PC-3 (cell line): ENCODE results near the gene LRIF1. TPM values are rescaled to one million over a fixed set of nuclear protein-coding genes. Genes with fewer than 3 reads are reported as not detected.
"Not testable (repeated sequence)": the region's sequence is repeated elsewhere in the genome, so short reads cannot be mapped to it uniquely, and the experiment has no call there.

Experiments used
- ATAC-seq: fragments of 200-7000 bp; cut with Tn5 transposase; 2 replicates; pipeline ENCODE4 v1.9.1; 2020; ENCODE audit warnings: mild to moderate bottlenecking, moderate library complexity
- BruUV-seq: library from RNA; stranded (reverse); fragments of 400-500 nt; replicated peaks from 2 replicates; lab custom pipeline; 2021; lab: Mats Ljungman, UMichigan
- CTCF ChIA-PET: fragments of 300-600 bp; sonication (Branson Sonifier 250); formaldehyde crosslinking; loops from one replicate; lab custom pipeline; 2022; ENCODE audit warnings: antibody characterized with exemption; lab: Charles Lee
- POLR2A ChIA-PET: fragments of 300-600 bp; sonication (Branson Sonifier 250); formaldehyde crosslinking; loops from one replicate; lab custom pipeline; 2022; ENCODE audit warnings: antibody characterized with exemption; ENCODE audit not compliant: unreplicated experiment; lab: Charles Lee
- DNase-seq: peaks from one replicate; pipeline ENCODE4 v3.0.0-alpha.2; 2015
- H2AFZ ChIP-seq: fragments of 300-600 bp; sonication (generic); 2 replicates; pipeline ENCODE4 v1.6.0; 2016; ENCODE audit warnings: antibody characterized with exemption, low read length
- H3F3A ChIP-seq: fragments of 300-600 bp; sonication (generic); one replicate; pipeline ENCODE4 v1.6.0; 2017; ENCODE audit warnings: antibody characterized with exemption, low read length, control low read depth, mild to moderate bottlenecking; ENCODE audit not compliant: unreplicated experiment
- H3K27ac ChIP-seq: fragments of 300-600 bp; sonication (generic); 2 replicates; pipeline ENCODE4 v1.5.1; 2016; ENCODE audit warnings: mild to moderate bottlenecking, low read length
- H3K27me3 ChIP-seq: fragments of 300-600 bp; sonication (generic); 2 replicates; pipeline ENCODE4 v1.6.1; 2016; ENCODE audit warnings: low read length, mixed read lengths
- H3K36me3 ChIP-seq: fragments of 300-600 bp; sonication (generic); 2 replicates; pipeline ENCODE4 v1.6.1; 2016; ENCODE audit warnings: low read depth, mixed run types, low read length, mixed read lengths
- H3K4me1 ChIP-seq: fragments of 300-600 bp; sonication (generic); 2 replicates; pipeline ENCODE4 v1.5.1; 2016; ENCODE audit warnings: low read length; ENCODE audit not compliant: insufficient read depth
- H3K4me2 ChIP-seq: fragments of 300-600 bp; sonication (generic); 2 replicates; pipeline ENCODE4 v1.6.0; 2016; ENCODE audit warnings: low read length
- H3K4me3 ChIP-seq: fragments of 300-600 bp; sonication (generic); 2 replicates; pipeline ENCODE4 v1.5.1; 2016; ENCODE audit warnings: mild to moderate bottlenecking, low read length, mixed read lengths
- H3K79me2 ChIP-seq: fragments of 300-600 bp; sonication (generic); 2 replicates; pipeline ENCODE4 v1.6.1; 2017; ENCODE audit warnings: low read length, mixed read lengths
- H3K9ac ChIP-seq: fragments of 300-600 bp; sonication (generic); 2 replicates; pipeline ENCODE4 v1.6.0; 2016; ENCODE audit warnings: mild to moderate bottlenecking, low read length
- H3K9me2 ChIP-seq: fragments of 300-600 bp; sonication (generic); replicated peaks from 2 replicates; pipeline ENCODE4 v1.6.1; 2016; ENCODE audit warnings: mixed run types, low read length, mixed read lengths
- H3K9me3 ChIP-seq: fragments of 300-600 bp; sonication (generic); 2 replicates; pipeline ENCODE4 v1.6.1; 2016; ENCODE audit warnings: low read length, mixed read lengths
- H4K20me1 ChIP-seq: fragments of 300-600 bp; sonication (generic); 2 replicates; pipeline ENCODE4 v1.6.1; 2016; ENCODE audit warnings: low read length, mixed read lengths
- EZH2 ChIP-seq: fragments of 300-600 bp; sonication (generic); IDR thresholded peaks from one replicate; pipeline ENCODE4 v1.6.1; 2017; ENCODE audit warnings: antibody characterized with exemption, mild to moderate bottlenecking, low read length; ENCODE audit not compliant: unreplicated experiment
- EZH2phosphoT487 ChIP-seq: fragments of 300-600 bp; sonication (generic); IDR thresholded peaks from 2 replicates; pipeline ENCODE4 v1.6.1; 2018; ENCODE audit warnings: mild to moderate bottlenecking, antibody characterized with exemption, low read length, borderline replicate concordance
- intact Hi-C: fragments of 100-400 bp; cut with micrococcal nuclease; formaldehyde crosslinking; loops from 2 replicates; pipeline ENCODE4 v1.9.0; 2023
- total RNA-seq: library from RNA; depleted of rRNA; stranded (reverse); fragments of >200 nt; gene quantifications from 2 replicates; pipeline ENCODE4 v1.2.3, GENCODE V29; 2014
- TF ChIP-seq, protein P1 (sequence below): fragments of 300-600 bp; sonication (generic); conservative IDR thresholded peaks from 2 replicates; pipeline ENCODE4 v1.5.1; 2017; ENCODE audit warnings: antibody characterized with exemption, low read depth, mild to moderate bottlenecking, low read length

Gene LRIF1
- total RNA-seq, 1 experiment from 2014 or later, result 18.1 TPM

DNA sequence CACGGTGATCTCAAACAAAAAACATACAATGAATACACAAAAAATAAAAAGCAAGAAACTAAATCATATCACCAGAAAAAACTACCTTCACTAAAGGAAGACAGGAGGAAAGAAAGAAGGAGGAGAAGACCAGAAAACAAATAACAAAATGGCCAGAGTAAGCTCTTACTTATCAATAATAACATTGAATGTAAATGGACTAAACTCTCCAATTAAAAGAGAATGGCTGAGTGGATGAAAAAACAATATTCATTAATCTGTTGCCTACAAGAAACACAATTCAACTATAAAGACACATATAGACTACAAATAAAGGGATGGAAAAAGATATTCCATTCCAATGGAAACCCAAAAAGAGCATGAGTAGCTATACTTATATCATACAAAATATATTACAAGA is 27.2 kb downstream of the LRIF1 start:
- TF ChIP-seq EZH2phosphoT487 (no peak), EZH2 (no peak)
- TF ChIP-seq, protein P1, sequence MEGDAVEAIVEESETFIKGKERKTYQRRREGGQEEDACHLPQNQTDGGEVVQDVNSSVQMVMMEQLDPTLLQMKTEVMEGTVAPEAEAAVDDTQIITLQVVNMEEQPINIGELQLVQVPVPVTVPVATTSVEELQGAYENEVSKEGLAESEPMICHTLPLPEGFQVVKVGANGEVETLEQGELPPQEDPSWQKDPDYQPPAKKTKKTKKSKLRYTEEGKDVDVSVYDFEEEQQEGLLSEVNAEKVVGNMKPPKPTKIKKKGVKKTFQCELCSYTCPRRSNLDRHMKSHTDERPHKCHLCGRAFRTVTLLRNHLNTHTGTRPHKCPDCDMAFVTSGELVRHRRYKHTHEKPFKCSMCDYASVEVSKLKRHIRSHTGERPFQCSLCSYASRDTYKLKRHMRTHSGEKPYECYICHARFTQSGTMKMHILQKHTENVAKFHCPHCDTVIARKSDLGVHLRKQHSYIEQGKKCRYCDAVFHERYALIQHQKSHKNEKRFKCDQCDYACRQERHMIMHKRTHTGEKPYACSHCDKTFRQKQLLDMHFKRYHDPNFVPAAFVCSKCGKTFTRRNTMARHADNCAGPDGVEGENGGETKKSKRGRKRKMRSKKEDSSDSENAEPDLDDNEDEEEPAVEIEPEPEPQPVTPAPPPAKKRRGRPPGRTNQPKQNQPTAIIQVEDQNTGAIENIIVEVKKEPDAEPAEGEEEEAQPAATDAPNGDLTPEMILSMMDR, result no peak
- no peaks in the 10 kb centered on the region for H3K4me1 ChIP-seq
- no peaks in the 10 kb centered on the region for H3K27me3 ChIP-seq
- no peaks in the 10 kb centered on the region for H3K9me3 ChIP-seq
- no peak overlapping the region for H3K4me3 ChIP-seq
- H3K36me3 ChIP-seq, result no peaks in the 10 kb centered on the region
- DNase-seq, result no peak
- no peak overlapping the region for H3K9ac ChIP-seq
- no peak for ATAC-seq
- intact Hi-C loops, result no loop called here
- ChIA-PET POLR2A (interaction anchor here (0.6 kb wide), 1 partner anchor 516 kb away, joined by 3 read pairs; no protein-coding TSS in a partner anchor), CTCF (no interaction called here)
- no peaks in the 10 kb centered on the region for H3K9me2 ChIP-seq
- no peak overlapping the region for H3K4me2 ChIP-seq
- no TSS peak for BruUV-seq
- H3F3A ChIP-seq, result no peaks in the 10 kb centered on the region
- no peaks in the 10 kb centered on the region for H3K79me2 ChIP-seq
- no peaks in the 10 kb centered on the region for H4K20me1 ChIP-seq
- H2AFZ ChIP-seq, result no peak overlapping the region
- H3K27ac ChIP-seq, result no peak overlapping the region

DNA sequence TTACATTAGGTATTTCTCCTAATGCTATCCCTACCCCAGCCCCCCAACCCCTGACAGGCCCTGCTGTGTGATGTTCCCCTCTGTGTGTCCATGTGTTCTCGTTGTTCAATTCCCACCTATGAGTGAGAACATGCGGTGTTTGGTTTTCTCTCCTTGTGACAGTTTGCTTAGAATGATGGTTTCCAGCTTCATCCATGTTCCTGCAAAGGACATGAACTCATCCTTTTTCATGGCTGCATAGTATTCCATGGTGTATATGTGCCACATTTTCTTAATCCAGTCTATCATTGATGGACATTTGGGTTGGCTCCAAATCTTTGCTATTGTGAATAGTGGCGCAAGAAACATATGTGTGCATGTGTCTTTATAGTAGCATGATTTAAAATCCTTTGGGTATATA is 32.6 kb downstream of the LRIF1 start:
- H3K4me1 ChIP-seq, H3K27me3 ChIP-seq, H3K9me3 ChIP-seq, H3K79me2 ChIP-seq, CTCF ChIA-PET, H3K4me2 ChIP-seq, H4K20me1 ChIP-seq, H3K4me3 ChIP-seq, H3K9ac ChIP-seq, ATAC-seq, H3F3A ChIP-seq, DNase-seq, POLR2A ChIA-PET, intact Hi-C loops, H3K9me2 ChIP-seq, H3K27ac ChIP-seq, BruUV-seq, H2AFZ ChIP-seq, H3K36me3 ChIP-seq: not testable (repeated sequence)

DNA sequence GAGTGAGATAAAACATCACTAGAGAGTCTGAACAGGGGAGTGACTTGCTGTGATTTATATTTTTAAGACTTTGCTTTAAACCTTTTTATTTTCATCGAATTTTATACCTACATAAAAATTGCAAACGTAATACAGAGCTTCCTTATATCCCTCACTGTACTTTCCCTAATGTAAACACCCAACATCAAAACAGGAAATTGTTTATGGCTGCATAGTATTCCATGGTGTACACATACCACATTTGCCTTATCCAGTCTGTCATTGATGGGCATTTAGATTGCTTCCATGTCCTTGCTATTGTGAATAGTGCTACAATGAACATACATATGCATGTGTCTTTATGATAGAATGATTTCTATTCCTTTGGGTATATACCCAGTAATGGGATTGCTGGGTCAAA is 34.8 kb downstream of the LRIF1 start:
- Histone ChIP-seq H3K79me2 (no peaks in the 10 kb centered on the region), H4K20me1 (no peaks in the 10 kb centered on the region), H3K9me2 (no peaks in the 10 kb centered on the region), H3K27me3 (no peaks in the 10 kb centered on the region), H3K36me3 (no peaks in the 10 kb centered on the region), H3K9me3 (no peaks in the 10 kb centered on the region), H3K27ac (no peak overlapping the region), H3F3A (no peaks in the 10 kb centered on the region), H2AFZ (no peak overlapping the region), H3K4me3 (no peak overlapping the region), H3K4me1 (no peaks in the 10 kb centered on the region), H3K4me2 (no peak overlapping the region), H3K9ac (no peak overlapping the region)
- no peak for DNase-seq
- no TSS peak for BruUV-seq
- POLR2A ChIA-PET, result no interaction called here
- intact Hi-C loops, result no loop called here
- TF ChIP-seq, protein P1, result no peak
- TF ChIP-seq EZH2phosphoT487 (no peak), EZH2 (no peak)
- no peak for ATAC-seq
- CTCF ChIA-PET, result no interaction called here
